GM08714 (cell line): ENCODE measurements around the gene PHC3.
A peak's percentile ranks its signal among the peaks of the same experiment; 100 is the strongest.

Source experiments
- H3K4me3 ChIP-seq: fragments of 200-500 bp; sonication (Bioruptor generic); 2 replicates; pipeline ENCODE4 v1.5.1; 2014; ENCODE audit warnings: mild to moderate bottlenecking, low read length, inconsistent platforms
- ZNF274 ChIP-seq: IDR thresholded peaks from 2 replicates; pipeline ENCODE4 v1.6.1; 2012; ENCODE audit warnings: mild to moderate bottlenecking, low read depth, low read length

The PHC3 gene

DNA sequence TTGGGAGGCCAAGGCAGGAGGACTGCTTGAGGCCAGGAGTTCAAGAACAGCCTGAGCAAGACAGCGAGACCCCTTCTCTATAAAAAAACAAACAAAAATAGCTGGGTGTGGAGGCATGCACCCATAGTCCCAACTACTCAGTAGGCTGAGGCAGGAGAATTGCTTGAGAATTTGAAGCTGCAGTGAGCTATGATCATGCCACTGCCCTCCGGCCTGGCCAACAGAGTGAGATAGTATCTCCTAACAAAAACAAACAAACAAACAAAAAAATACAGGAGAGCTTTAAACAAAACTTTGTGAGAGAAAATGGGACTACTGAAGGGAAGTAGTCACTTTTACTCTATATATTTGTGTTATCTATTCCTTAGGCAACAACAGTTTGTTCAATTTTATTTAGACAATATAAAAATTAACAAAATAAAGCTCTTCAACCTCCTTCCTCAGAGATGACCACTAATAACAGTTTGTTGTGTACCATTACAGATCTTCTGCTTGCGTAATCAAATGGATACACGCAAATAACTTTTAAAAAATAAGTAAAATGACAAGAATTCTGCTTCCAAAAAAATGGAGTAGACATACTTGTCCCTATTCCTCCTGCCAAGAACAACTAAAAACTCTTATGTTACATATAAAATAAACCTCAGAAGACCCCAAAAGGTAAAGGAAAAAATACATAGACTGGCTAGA lies 17.4 kb downstream of the PHC3 start:
- H3K4me3 ChIP-seq = no peak overlapping the region
- TF ChIP-seq ZNF274 = no peak

DNA sequence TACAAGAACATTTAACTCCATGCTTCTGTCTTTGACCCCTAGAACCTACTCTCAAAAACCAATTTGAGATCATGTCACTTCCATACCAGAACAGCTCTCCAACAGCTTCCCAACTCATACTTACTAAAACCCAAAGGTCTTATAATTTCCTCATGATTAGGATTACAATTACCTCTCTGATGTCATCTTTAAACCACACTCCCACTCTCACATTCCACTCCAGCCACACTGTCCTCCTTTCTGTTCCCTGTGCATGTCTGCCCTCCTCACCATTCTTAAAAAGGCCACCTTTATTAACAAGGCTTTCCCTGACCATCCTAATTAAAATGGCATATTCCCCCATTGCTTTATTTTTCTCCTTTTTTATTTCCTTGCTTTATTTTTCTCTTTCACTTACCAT lies 18.9 kb downstream of the PHC3 start:
- no peak for TF ChIP-seq ZNF274
- no peak overlapping the region for H3K4me3 ChIP-seq

DNA sequence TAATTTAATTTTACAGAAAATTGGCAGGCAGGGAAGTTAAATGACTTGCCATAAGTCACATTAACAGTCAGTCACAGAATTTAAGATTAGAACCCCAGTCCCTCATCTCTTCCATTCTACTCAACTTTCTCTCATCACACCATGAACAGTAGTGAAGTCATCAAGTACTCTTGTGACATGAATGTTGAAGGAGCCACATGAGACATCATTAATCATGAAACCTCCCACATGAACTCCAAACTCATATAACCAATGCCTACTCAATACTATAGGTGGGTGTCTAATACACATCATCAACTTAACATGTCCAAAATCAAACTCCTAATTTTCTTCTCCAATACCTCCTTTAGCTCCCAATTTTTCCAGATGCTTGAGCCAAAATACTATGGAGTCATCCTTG lies 19.5 kb downstream of the PHC3 start:
- TF ChIP-seq ZNF274 = no peak
- no peak overlapping the region for H3K4me3 ChIP-seq

DNA sequence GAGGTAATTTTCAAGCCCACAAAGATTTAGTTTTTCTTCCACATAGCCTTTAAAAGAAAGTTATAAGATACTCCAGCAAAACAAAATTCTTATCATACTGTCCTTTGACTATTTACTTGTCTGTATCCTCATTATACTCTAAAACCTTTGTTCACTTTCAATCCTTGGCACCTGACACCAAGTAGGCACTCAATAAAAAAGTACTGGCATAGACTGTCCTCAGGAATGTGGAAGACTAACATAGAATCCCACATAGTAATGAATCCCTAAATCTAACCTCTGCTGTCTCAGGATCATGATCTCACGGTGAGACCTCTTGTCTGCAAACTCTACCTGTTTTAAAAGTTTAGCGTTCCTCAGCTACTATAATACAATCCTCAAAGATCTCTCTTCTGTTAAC lies 21.6 kb downstream of the PHC3 start:
- no peak for TF ChIP-seq ZNF274
- H3K4me3 ChIP-seq = no peak overlapping the region

DNA sequence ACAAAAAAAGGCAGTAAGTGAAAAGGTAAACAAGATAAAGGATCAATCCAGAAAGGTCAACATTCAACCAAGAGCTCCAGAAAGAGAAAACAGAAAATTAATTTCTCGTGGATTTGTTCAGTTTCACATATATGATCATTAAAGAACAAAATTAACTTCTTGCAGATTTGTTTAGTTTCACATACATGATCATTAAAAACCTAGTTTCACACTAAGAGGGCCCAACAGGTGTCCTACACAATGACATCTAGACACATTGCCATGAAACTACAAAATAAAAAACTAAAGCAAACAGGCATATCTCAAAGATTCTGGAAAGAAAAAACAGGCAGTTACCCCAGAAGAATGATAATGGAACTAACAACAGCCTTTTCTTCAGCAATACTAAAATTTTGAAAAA lies 22.1 kb downstream of the PHC3 start:
- TF ChIP-seq ZNF274 = no peak
- H3K4me3 ChIP-seq = no peak overlapping the region

DNA sequence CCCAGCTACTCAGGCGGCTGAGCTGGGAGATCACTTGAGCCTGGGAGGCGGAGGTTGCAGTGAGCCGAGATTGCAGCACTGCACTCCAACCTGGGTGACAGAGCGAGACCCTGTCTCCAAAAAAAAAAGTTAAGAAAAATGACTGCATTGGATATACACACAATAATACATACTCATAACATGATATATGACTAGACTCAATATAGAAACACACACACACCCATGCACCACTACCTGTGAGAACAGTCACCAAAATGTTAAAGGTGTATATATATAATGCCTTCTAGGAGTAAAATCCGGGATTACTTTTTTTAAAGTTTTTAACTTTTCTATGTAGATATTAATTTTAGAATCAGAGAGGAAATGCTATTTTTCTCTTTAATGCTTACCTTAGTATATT lies 25.9 kb downstream of the PHC3 start:
- TF ChIP-seq ZNF274 = no peak
- no peak overlapping the region for H3K4me3 ChIP-seq

DNA sequence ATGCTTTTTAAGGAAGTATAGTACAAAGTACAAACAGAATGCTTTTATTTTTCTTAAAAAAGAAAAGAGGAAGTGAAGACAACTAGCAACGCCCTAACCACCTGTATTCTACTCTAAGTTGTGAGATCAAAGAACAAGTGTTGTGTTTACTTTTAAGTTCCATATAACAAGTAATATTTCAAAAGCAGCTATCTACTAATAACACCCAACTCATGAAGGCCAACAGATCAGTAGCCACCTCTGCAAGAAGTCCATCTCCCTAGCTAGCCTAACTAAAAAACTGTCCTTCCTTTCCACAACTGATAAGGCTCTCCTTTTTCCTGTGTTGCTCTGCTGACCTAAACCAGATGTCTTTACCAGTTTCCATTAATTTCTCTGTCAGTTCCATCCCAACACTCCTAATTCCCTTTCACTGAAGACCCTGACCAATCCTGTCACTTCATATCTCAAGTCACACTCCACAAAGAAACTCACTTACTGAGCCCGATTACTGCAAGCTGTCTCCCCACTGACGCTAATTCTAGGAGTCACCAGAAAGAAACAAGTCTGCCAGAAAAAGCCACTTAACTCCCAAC lies 26.9 kb downstream of the PHC3 start:
- TF ChIP-seq ZNF274 = no peak
- H3K4me3 ChIP-seq = peak overlapping the region; percentile 53; the same call in 1 of the 2 replicates

DNA sequence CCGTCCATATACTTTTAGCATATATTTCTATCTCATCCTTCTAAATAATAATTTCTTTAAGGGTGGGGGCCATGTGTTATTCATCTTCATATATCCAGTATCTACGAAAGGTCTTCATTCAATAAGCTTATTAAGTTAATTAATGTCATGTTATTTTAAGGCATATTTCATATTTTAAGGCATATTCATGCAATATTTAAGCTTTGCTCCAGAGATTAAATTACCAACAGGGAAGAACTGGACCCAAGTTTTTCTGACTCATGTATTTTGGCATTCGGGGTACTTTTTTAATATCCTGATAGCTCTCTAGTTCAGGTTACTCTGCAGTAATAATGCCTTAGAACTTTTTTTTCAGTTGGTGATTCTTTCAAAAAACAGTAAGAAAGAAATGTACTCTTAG lies 27.4 kb downstream of the PHC3 start:
- H3K4me3 ChIP-seq = no peak overlapping the region
- TF ChIP-seq ZNF274 = no peak

DNA sequence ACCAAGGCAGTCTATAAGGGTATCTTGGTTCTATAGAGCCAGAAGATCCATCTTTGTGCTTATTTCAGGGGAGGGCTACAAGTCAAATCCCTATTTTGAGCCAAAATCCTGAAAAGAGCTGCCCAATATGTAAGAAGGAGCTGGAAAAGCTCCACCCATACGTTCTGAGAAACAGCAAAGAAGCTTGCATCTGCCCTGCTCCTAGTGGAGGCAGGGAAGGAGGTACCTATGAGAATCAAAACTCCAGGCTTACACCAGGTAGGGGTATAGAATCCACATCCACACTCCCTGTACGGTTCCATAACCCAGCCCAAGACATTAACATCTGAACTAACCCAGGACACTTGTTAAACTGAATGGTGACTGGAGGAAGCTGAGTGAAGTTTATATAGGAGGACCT lies 30.0 kb downstream of the PHC3 start:
- no peak for TF ChIP-seq ZNF274
- no peak overlapping the region for H3K4me3 ChIP-seq

DNA sequence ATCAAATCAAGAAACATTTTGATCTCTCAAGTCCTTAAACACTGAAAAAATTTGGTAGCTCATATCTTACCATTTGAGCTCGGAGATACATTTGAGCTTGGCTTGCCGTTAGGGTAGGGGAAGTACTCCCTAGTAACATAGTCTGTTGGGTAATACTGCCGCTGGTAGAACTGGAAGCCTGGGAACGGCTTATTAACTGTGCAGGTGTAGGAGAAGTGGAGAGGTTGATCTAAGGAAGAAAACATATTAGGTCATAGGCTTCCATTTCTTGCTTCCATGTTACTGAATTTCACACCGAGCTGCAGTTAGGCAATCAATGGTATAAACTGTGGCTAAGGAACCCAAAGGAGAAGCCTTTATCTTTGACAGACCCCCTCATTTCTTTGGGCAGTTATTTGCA lies 32.5 kb downstream of the PHC3 start:
- TF ChIP-seq ZNF274 = no peak
- no peak overlapping the region for H3K4me3 ChIP-seq

DNA sequence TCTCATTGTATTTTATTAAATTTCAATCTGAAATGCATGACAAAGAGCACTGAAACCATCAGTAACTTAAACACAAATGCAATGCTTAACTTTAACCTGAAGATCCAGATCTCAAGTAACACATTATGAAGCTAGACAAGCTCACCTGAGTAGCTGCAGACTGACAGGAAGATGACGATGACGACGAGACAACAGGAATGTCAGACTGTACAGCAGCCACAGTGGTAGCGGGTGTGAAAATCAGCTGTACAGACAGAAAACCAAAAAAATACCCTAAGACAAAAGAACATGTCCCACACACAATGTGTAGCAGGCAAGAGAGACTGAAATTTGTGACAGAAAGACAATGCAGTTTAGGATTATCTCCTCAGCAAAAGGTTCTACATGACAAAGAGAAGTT lies 36.3 kb downstream of the PHC3 start:
- TF ChIP-seq ZNF274 = no peak
- H3K4me3 ChIP-seq = no peak overlapping the region

DNA sequence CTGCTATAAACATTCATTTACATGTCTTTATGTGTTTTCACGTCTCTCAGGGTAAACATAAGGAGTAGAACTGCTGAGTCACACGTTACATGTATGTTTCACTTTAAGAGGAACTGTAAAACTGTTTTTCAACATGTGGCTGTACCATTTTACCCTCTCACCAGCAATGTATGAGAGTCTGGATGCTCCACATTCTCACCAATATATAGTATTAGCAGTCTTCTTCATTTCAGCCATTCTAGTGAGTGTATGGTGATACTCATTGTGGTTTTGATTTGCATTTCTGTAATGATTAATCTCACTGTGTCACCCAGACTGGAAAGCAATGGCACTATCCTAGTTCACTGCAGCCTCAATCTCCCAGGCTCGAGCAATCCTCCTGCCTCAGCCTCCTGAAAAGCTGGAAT lies 37.1 kb downstream of the PHC3 start:
- no peak overlapping the region for H3K4me3 ChIP-seq
- TF ChIP-seq ZNF274 = no peak

DNA sequence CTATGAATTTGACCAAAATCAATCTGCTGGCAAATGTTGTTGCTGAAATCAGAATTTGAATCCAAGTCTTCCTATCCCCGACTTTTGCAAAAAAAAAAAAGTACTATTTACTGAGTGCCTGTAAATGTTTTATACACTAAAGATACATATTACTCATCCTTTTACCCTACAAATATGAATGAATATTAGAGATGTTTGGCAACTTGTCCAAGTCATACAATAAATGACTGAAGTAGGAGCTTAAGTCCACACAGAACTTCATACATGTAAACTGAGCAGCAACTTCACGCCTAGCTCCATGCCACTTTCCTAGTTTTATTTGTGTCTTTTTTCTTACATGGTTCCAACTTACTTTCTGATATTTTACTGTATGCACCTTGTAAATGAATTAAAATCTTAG lies 39.2 kb downstream of the PHC3 start:
- TF ChIP-seq ZNF274 = no peak
- H3K4me3 ChIP-seq = no peak overlapping the region

DNA sequence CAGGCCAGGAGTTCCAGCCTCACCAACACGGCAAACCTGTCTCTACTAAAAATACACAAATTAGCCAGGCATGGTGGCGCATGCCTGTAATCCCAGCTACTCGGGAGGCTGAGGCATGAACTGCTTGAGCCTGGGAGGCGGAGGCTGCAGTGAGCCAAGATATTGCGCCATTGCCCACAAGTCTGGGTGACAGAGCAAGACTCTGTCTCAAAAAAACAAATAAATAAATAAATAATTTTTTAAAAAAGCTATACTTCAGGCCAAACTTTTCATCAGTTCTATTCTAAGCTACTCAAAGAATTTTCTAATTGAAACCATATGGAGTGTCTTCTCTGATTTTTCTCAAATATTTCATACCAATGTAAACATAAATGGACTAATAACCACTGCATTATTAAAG lies 43.5 kb downstream of the PHC3 start:
- TF ChIP-seq ZNF274 = no peak
- no peak overlapping the region for H3K4me3 ChIP-seq

DNA sequence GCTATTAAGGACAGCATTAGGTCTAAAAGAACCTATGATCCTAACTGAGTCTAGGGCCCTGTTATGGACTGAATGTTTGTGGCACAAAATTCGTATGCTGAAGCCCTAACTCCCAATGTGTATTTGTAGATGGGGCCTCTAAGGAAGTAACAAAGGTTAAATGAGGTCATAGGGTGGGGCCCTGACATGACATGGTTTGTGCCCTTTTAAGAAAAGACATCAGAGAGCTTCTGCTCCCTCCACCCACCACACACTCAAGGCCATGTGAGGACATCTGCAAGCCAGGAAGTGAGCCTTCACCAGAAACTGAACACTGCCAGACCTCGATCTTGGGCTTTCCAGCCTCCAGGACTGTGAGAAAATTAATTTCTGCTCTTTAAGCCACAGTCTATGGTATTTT lies 49.2 kb downstream of the PHC3 start:
- no peak for TF ChIP-seq ZNF274
- H3K4me3 ChIP-seq = no peak overlapping the region

DNA sequence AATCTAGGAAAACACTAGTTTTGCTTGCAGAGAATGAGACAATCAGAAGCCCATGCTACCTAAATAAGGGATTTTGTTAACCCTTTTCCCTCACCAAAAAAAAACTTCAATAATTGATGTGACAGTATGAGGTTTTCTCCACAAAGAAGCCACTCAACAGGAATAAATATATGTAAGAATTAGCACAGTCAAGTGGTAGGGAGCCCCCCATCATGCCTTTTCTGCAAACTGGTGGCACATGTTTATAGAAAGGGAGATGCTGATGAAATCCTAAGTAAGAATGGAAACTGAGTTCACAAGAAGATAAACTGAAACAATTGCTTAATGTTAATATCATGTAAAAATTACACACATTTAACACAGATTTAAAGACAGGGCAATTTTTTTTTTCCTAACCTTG lies 51.0 kb downstream of the PHC3 start:
- no peak for TF ChIP-seq ZNF274
- no peak overlapping the region for H3K4me3 ChIP-seq
